Stimulated activated naive CD4-positive, alpha-beta T cell treated with Interleukin-2 at 50 U/mL for 16 hours (primary cell): ENCODE data around the gene TNFSF9.
"Not testable (repeated sequence)": the region's sequence is repeated elsewhere in the genome, so short reads cannot be mapped to it uniquely, and the experiment has no call there.

ENCODE experiments used
- DNase-seq: peaks from one replicate; lab custom pipeline; 2025; lab: John Stamatoyannopoulos, UW

Gene TNFSF9

GRCh38 chr19:6532244-6532999, 1.6 kb downstream of the TNFSF9 start:
- no peak for DNase-seq

GRCh38 chr19:6533000-6533328, 2.1 kb downstream of the TNFSF9 start:
- DNase-seq: no peak

- DNase-seq: no peak
Measured at GRCh38 chr19:6533746-6534418, 3.1 kb downstream of the TNFSF9 start.

GRCh38 chr19:6534451-6535093, 3.7 kb downstream of the TNFSF9 start:
- DNase-seq: no peak

GRCh38 chr19:6535558-6536137, 4.8 kb downstream of the TNFSF9 start:
- no peak for DNase-seq

GRCh38 chr19:6539514-6539913, 8.7 kb downstream of the TNFSF9 start:
- no peak for DNase-seq

- no peak for DNase-seq
Measured at GRCh38 chr19:6540918-6541689, 10.3 kb downstream of the TNFSF9 start.

GRCh38 chr19:6543866-6544347, 13.1 kb downstream of the TNFSF9 start:
- no peak for DNase-seq

- DNase-seq: not testable (repeated sequence)
Measured at GRCh38 chr19:6550679-6551078, 19.9 kb downstream of the TNFSF9 start.

- no peak for DNase-seq
Measured at GRCh38 chr19:6551091-6551490, 20.3 kb downstream of the TNFSF9 start.

GRCh38 chr19:6551607-6552450, 21.0 kb downstream of the TNFSF9 start:
- peak; percentile 20 for DNase-seq

- DNase-seq: no peak
Measured at GRCh38 chr19:6556043-6556449, 25.2 kb downstream of the TNFSF9 start.

- DNase-seq: no peak
Measured at GRCh38 chr19:6556480-6557195, 25.8 kb downstream of the TNFSF9 start.

- DNase-seq: not testable (repeated sequence)
Measured at GRCh38 chr19:6562437-6562836, 31.6 kb downstream of the TNFSF9 start.

- no peak for DNase-seq
Measured at GRCh38 chr19:6564393-6564792, 33.6 kb downstream of the TNFSF9 start.

- DNase-seq: not testable (repeated sequence)
Measured at GRCh38 chr19:6566727-6567126, 35.9 kb downstream of the TNFSF9 start.

- DNase-seq: no peak
Measured at GRCh38 chr19:6568010-6568526, 37.2 kb downstream of the TNFSF9 start.

GRCh38 chr19:6568816-6569215, 38.0 kb downstream of the TNFSF9 start:
- no peak for DNase-seq

- DNase-seq: no peak
Measured at GRCh38 chr19:6570764-6571163, 39.9 kb downstream of the TNFSF9 start.

- DNase-seq: no peak
Measured at GRCh38 chr19:6571167-6571566, 40.3 kb downstream of the TNFSF9 start.
